GM18508 (cell line): ENCODE results near the gene PLEKHG4.

Experiments used
- ATAC-seq: cut with Tn5 transposase; IDR thresholded peaks from one replicate; pipeline ENCODE4 v1.9.1; 2021; ENCODE audit warnings: moderate number of reproducible peaks; ENCODE audit not compliant: insufficient read depth, unreplicated experiment

Gene PLEKHG4

GRCh38 chr16:67283826-67284555, 4.7 kb downstream of the PLEKHG4 start:
- ATAC-seq, result no peak

GRCh38 chr16:67284699-67285646, 5.6 kb downstream of the PLEKHG4 start:
- ATAC-seq, result no peak

GRCh38 chr16:67286441-67287235, 7.3 kb downstream of the PLEKHG4 start:
- no peak for ATAC-seq

GRCh38 chr16:67287960-67288359, 8.6 kb downstream of the PLEKHG4 start:
- no peak for ATAC-seq

GRCh38 chr16:67291461-67291860, 12.1 kb downstream of the PLEKHG4 start:
- ATAC-seq, result no peak

DNA sequence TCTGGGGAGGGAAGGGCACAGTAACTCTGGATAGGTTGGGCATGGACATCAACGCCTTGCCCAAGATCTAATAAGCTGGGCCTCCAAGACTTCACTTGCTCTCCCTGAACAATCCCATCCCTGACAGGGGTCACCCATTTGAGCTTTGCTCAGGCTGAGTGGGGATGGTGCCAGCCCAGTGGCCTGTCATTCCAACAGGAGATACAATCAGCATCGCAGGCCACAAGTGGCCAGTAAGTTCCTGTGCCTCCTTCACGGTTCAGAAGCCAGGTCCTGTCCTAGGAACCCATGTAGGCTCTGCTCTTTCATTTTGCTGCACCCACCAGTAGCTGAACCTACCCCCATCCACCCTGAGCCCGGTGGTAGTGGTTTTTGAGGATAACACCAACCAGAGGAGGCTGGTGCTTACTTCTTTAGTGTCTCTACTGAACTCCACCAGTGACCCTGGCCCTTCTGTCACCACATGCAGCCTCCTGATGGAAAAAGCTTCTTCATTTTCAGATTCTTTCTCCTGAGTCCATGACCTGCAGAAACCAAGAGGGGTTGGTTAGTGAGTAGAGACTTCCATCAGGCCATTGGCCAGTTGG, 14.9 kb downstream of the PLEKHG4 start:
- no peak for ATAC-seq

DNA sequence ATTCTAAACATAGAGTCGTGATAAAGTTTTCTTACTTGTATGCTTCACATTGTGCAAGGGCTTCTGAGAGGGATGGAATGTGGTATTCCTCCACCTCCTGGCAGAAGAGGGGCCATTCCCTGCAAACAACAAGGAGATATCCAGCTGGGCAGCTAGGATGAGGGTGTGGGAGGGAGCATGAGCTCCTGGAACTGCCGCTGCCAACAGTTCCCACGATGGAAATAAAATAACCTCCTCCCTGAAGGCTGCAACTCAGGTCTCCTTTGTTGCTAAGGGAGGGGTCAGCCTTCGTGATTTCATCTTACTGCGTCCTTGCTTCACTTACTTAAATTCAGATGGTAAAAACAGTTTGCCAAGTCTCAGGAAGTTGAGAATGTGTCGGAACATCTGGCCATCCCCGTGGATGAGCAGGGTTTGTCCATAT, 15.6 kb downstream of the PLEKHG4 start:
- ATAC-seq, result no peak

DNA sequence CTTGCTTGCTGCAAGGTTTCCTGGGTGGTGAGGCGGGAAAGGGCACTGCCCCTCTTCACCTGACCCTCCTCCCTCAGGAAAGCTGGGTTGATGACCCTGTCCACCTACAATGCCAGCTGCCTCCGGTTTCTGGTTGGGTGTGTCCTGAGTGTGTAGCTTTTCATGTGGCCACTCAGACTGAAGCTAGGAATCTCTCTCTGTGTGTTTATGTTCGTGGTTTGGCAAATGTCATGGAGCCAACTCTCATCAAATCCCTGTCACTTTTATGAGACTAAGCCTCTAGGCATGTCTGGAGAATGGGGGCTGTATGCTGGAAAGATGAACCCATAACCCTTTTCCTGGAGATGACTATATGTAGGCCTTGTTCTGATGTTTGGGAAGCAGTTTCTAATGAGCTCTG, 17.1 kb downstream of the PLEKHG4 start:
- no peak for ATAC-seq

DNA sequence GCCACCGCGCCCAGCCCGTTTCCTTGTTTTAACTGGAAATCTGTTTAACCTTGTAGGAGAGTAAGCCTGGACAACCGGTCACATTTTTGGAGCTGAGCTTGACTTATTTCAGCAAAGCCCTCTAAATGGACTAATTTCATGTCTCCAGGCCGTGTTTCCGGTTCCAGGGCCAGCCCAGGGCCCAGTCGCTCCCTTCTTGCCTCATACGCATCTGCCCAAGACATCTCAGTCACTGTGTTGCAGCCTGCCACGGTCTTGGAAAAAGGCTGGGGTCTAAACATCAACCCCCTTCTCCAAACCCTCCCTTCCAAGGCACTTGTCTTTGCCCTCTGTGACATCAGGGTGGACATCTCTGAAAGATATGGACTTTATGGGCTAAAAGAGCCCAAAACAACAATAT, 18.9 kb downstream of the PLEKHG4 start:
- ATAC-seq, result no peak

GRCh38 chr16:67299269-67299668, 19.9 kb downstream of the PLEKHG4 start:
- ATAC-seq, result no peak

- no peak for ATAC-seq
Measured at GRCh38 chr16:67301080-67301782, 21.9 kb downstream of the PLEKHG4 start.

DNA sequence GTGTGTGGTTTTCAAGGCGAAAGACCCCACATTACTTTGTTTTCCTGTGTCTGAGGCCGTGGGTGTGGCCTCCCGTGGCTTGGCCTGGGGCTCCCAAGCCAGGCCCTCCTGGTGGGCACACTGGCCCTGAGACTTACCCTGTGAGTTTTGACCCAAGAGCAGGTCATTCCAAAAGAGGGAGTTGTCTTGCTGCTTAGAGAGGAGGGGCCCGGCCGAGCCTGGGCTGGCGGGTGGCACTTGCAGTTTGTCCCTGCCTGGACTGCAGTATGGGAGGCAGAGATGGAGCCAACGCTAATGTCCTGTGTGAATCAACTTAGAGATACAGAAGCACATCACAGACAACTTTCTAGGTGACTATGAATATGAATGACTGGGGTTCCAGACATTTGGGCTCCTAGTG, 22.7 kb downstream of the PLEKHG4 start:
- ATAC-seq, result no peak

DNA sequence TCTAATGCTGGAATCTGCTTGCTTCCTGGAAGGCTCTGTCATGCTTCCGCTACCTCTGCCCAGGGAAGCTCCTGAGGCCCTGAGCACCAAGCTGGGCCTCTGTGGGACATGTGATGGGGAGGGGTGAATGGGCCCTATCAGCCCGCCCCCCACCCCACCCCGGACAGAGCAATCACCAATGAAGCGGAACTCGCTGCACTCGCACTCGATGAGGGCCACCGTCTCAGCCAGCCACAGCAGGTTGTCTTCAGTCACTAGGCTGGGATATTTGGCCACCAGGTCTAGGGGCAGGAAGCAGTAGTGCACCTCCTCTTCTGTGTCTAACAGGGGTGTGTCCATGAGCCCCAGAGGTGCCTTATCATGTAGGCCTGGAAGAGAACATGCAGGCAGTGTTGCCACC, 23.6 kb downstream of the PLEKHG4 start:
- ATAC-seq, result no peak

DNA sequence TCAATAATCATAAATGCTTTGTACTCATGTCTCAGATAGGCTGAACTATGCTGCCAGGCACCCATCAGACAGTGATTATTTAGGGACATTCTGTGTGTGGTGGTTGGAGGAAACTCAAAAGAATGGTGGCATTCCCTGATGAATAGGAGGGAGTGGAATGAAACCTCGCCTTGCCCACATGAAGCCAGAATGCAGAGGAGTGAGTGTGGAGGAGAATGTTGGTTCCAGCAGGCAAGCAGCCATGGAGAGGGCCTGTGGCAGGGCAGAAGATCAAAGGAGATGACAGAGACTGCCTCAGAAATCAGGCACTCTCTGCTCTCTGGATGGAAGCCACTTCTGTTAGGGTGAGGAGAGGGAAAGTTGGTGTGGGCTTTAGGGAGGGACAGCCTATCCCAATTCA, 24.7 kb downstream of the PLEKHG4 start:
- ATAC-seq, result no peak

GRCh38 chr16:67305216-67306071, 26.1 kb downstream of the PLEKHG4 start:
- no peak for ATAC-seq

DNA sequence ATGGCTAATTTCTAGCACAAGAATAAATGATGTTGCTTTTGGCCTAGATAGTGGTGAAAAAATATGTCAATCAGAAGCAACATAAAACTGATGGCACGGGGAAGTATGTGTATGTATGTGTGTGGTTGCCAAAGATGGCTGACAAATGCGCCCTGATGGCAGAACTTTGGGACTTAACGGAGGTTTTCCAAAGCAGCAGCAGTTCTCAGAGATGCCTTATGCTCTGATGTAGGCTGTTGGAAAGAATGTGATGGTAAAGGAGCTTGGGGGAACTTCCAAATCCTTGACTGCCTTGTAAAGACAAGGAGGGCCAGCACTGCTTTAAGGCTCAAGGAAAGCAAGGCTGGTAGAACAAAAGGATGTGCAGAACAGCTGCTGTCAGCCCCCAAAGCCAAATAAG, 31.2 kb downstream of the PLEKHG4 start:
- ATAC-seq, result no peak

DNA sequence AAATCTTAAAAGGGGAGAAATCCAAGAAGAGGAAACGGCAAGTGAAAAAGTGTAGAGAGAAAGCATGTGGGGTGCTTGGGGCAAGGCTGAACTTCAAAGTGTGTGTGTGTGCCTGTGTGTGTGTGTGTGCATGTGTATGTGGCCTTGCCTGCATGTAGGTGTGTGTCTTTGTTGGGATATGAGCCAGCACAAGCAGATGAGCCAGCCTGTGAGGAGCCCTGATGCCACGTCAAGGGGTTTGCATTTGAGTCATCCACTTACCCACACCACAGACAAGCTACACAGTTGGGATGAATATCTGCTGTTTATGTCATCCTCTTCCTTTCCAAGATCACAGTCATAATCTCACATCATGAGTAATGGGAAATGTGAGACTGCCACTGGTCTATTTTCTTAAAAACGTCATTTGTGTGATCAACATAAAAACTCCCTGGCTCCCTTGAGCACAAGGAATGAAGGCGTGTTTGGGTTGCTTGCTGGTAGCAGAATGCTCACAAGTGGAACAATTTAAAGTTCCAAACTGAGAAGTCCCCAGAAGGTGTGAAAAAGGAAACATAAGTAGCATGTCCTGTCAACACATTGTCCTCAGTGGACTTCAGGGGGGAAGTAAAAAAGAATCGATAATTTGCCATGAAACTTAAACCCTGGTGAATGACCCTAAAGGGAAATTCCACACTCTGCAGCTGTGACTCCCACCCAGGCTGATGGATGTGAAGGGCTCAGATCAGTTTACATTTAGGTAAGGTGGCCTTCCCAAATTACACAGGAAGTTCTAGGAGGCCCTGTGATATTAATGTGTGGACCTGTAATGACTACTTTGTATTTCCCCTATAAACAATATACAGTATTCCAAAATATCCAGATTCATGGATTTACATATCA, 32.5 kb downstream of the PLEKHG4 start:
- no peak for ATAC-seq

GRCh38 chr16:67312719-67313118, 33.4 kb downstream of the PLEKHG4 start:
- no peak for ATAC-seq
